HG03521 (cell line): Measurements from ENCODE around the gene SLC12A8.

Experiments
- ATAC-seq: cut with Tn5 transposase; IDR thresholded peaks from one replicate; pipeline ENCODE4 v1.9.1; 2021; ENCODE audit warnings: mild to moderate bottlenecking, moderate library complexity; ENCODE audit not compliant: unreplicated experiment

The SLC12A8 gene

DNA sequence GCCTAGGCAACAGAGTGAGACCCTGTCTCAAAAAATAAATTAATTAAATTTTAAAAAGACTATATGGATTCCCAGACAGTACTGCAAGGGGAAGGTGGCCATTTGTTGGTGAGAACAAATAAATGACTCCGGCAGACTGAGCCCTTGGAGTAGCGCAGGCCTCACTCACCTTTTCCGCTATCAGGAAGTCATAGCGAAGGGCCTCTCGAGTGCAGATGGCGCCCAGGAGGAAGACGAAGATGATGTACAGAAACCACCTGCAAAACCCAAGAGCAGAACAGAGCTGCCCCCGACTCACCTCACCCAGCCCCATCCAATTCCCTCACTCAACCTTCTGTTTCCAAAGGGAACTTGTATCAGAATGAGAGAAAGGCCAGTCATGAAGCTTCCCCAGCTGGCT, 93.9 kb downstream of the SLC12A8 start:
- ATAC-seq: no peak

DNA sequence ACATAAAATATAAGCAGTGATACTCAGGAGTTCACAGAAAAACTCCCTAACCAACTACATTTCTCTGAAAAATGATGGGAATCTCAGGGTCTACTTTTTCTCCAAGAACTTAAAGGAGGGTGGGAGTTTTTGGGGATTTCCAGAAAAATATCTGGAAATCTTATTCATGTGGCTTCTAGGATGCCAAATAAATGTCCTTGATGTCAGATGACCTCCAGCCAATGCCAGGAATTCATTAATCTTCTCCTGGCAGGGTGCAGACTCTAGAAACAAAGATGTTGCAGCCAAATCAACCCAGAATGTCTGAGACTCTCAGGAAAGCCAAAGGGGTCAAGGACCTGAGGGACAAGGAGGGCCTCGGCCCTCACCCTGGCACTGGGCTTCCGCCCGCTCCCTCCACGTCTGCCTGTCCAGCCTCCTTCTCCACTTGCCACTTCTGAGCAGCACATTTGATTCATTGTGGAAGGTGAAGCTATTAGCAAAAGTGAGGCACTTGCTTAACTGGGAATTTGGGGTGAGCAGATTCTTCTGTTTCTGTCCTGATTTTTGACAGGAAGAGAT, 94.8 kb downstream of the SLC12A8 start:
- no peak for ATAC-seq

DNA sequence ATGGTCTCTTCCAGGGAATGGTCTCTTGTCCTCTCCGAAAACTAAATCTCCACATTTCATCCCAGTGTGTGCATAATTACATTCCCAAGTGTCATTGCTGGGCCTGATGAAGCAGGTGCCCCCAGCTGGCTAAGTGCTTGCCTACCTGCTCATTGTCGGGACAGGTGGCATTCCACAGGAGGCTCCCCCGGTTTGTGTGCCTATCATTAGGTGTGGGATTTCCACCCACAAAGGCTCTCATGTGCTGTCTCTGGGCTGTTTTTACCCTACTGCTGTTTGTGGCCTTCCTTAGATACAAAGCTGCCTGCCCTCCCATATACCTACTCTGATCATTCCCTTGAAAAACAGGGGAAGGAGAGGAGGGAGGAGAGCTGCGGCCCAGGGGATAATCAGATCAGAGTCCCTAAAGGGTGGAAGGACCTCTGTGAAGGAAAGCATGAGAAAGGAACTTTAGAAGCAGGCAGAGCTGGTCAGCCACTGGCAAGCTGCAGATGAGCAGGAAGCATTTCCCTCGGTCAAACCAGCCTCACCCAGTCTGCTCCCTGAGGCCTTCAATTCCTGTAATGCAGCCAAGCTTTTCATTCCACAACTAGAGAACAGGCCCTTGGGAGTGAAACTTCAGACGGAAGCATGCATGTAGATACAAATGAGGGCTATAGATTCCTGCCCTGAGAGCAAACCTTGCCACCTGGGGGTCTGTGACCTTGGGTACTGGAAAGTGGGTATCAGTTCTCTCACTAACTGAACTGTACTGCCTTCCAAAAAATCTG, 96.1 kb downstream of the SLC12A8 start:
- ATAC-seq: no peak

DNA sequence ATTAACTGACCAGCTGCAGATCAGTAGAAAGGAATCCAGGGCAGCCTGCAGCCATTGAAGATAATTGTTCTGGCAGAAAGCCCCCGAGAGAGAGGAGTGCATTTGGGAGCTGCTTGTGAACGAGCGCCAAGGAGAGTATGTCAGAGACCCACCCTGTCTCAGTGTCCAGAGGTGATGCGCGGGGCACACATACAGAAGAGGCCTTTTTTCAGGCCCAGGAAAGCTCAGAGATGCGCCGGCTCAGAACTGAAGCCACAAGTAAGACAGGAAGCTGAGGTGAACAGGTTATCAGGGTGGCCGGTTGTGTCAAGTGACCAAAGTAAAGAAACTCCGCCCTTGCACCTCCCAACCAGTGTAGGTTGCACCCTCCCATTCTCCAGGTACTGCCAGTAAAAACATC, 96.9 kb downstream of the SLC12A8 start:
- ATAC-seq: no peak

DNA sequence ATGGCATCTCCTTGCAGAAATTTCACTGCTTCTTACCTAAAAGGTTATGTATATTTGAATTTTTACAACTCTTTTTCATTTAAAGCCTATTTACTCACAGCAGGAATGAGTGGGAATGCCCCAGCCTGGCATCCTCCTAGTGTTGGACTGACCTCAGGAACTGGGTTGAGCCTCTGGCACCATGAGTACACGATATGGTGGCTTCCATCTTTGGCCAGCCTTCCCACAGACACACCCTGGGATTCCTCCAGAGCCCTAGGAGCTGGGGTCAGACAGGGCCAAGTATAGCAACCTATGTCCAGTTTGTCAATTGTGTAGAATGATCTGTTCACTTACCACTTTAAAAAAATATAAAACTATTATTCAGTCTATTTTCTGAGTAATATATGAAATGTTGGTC, 99.6 kb downstream of the SLC12A8 start:
- ATAC-seq: no peak

DNA sequence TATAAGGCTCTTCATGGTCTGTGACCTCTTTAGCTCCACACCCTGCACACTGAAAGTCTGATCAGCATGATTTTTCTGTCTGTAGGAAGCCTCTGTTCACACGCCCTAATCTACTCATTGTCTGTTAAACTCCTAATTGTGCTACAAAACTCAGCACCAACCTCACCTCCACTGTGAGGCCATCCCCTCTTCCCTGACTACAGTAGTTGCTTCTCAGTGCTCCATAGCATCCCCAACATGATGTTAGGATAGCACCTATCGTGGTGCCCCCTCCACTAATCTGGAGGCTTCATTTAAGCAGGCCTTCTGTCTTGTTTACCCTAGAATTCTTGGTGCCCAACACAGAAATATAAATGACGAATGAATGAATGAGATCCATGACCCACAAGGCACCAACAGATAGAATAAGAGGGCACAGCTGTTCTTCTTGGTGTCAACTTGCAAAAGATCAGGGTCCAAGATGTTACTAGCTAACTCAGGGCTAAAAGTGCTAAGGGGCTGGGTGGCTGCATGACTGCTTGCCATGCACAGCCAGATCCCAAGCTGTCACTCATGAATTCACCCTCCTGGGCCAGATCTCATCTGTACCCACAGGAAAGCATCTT, 101.6 kb downstream of the SLC12A8 start:
- no peak for ATAC-seq

DNA sequence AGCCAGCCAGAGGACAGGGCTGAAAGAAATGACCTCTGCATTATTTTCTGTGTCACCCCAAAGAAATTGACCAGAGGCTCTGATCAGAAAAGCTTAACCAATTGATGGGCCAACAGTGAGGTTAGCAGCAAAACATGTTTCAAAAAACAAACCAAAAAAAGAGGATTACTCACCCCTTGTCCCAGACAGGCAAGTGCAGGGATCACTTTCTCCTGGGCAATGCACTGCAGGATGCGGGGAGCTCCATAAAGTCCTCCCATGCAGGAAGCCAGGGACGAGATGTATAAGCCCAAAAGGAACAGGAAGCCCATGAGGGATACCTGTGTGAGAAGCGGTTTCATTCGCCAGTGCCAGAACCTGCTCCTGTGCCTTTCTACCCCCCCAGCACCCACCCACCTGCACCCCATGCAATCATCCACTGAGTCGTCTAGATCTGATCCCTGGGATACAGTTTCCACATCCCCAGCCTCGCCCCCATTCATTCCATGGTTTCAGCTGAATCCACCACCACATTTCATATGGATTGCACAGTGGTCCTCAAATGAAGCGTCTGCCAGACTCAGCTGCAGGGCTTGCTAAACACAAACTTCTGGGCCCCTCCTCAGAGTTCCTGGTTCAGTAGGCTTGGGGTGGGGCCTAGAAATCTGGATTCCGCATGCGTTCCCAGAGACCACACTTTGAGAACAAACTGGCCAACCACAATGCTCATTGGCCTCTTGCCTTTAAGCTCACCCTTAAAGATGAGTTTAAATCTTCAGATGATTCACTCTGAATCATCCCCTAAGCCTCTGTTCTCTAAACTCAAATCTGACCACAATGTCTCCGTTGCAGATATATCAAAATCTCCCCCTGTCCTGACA, 102.3 kb downstream of the SLC12A8 start:
- no peak for ATAC-seq

DNA sequence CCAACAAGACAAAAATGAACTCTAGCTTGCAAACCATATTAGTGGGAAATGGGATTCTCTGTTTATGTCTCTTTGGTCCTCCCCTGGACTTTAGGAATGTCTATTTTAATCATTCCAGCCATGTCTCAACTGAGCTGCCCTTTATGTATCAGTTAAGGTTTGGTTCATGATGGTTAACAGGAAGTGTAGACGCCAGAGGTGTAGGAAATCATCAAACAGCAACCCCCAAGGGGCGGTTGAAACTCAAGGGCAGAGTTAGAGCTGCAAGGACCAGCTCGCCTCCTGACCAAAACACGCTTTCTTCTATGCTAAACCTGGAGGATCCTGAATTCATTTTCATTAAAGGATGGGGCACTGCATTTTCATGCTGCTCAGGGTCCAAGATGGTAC, 103.0 kb downstream of the SLC12A8 start:
- no peak for ATAC-seq

DNA sequence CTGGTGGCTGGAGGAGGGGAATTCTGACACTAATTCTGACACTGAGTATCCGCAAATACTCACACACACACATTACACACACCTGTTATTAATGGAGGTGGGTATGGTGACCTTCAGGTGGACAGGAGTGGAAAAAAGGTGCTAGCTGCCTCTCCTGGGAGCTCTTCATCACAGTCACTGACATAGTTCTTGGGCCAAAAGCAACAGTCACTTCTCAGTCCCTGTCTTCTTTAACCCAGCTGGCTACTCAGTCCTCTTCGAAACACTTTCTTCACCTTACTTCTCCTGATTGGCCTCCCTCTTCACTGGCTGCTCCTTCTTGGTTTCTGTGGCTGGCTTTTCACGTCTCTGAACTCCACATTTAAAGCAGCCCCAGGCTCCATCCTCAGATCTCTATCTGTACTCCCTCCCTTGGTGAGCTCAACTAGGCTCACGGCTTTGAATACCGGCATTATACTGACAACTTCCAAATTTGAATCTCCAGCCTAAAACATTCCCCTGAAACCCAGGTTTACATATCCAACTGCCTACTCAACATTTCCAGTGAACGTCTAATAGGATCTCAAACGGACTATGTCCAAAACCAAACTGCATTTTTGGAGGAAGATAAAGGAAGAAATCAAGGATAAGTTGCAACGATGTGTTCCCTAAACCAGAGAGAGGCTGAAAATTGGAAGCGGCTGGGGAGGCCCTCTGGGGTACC, 103.6 kb downstream of the SLC12A8 start:
- ATAC-seq: no peak

DNA sequence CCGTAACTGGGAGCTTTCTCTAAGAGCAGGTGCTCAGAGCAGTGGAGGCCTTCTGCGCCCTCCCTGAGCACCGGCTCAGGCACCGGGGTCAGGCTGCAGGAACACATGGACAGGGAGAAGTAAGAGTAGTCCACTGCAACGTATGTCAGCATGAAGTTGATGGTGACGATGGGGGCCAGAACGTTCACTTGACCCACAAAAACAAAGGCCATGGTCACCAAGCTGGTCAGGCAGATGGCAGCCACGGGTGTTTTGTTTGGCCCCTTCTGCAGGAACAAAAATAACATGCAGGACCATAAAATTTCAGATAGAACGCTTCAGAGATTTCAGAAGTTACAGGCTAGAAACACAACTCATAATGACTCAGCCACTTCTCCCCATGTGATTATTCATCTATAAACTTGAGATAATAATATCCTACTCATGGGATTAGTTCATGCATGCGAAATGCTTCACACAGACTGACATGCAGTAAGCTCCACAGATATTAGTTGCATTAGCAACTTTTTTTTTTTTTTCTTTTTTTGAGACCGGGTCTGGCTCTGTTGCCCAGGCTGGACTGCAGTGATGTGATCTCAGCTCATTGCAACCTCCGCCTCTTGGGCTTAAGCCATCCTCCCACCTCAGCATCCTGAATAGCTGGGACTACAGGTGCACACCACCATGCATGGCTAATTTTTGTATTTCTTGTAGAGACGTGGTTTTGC, 104.5 kb downstream of the SLC12A8 start:
- no peak for ATAC-seq

DNA sequence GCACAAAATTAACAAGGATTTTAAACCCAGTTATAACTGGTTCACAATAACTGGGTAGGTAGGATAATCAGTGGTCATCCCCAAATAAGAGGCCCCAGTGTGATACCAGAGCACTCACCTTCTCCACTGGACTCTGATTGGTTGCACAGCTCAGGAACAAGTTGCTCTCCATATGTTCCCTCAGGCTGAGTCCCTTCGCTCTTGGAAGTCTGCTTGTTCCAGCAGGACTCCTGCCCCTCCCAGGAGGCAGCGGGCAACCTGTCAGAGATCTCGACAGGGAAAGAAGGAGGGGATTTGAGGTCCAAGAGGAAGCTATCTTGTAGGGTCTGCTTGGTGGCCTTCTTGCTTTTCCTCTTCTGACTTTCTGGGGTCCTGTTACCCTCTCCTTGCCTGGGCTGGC, 105.2 kb downstream of the SLC12A8 start:
- ATAC-seq: no peak

DNA sequence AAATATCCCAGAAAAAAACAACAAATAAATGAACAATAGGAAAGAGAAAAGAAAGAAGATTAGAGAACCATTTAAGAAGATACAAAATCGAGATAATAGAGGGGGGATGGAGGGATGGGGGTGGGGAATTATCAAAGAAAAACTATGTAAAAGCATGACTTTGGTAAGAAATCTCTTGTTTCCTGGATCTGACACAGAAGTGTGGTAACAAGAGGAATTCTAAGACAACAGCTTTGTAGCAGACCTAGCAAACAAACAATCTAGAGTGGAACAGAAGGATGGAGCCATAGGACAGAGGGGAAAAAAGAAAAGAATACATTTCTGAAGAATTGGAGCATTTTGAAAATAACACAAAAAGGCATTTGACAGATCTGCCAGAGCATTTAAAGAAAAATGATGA, 107.4 kb downstream of the SLC12A8 start:
- no peak for ATAC-seq

DNA sequence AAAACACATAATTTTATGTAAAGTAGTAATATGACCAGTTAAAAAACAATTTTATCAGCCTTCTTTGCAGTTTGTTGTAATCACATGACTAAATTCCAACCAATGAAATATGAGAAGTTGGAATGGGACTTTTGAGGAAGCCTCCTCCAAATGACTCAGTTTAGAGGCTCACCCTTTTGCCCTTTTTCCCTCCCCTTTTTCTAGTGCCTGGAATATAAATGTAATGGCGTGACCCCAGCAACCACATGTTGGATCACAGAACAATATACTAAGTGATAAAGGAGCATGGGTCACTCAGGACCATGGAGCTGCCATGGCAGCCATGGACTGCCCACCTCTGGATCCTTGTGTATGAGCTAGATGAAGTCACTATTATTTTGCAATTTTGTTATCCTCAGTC, 107.9 kb downstream of the SLC12A8 start:
- ATAC-seq: no peak

DNA sequence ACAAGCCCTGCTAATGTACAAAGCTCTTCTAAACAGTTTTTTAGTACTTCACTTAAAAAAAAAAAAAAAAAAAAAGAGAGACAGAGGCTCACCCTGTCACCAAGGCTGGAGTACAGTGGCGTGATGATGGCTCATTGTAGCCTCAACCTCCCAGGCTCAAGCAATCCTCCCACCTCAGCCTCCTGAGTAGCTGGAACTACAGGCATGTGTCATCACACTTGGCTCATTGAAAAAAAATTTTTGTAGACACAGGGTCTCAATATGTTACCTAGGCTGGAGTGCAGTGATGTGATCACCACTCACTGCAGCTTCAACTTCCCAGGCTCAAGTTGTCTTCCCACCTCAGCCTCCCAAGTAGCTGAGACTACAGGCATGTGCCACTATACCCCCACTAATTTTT, 109.1 kb downstream of the SLC12A8 start:
- no peak for ATAC-seq

DNA sequence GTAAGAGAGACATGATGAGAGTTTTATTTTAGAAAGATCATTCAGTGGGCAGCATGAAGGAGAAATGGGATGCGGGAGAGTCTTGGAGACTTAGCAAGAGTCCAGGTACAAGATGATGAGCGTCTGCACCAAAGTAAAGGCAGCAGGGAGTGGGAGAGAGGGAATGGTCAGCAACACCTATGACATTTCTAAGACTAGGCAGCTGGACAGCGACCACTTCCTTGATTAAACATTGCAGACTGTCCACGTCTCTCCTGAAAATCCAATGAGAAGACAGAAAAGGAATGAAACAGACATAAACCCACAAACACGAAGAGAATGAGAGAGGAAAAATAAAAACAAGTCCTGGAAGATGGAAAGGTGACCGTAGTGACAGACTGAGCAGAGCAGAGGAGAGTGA, 110.1 kb downstream of the SLC12A8 start:
- ATAC-seq: no peak

DNA sequence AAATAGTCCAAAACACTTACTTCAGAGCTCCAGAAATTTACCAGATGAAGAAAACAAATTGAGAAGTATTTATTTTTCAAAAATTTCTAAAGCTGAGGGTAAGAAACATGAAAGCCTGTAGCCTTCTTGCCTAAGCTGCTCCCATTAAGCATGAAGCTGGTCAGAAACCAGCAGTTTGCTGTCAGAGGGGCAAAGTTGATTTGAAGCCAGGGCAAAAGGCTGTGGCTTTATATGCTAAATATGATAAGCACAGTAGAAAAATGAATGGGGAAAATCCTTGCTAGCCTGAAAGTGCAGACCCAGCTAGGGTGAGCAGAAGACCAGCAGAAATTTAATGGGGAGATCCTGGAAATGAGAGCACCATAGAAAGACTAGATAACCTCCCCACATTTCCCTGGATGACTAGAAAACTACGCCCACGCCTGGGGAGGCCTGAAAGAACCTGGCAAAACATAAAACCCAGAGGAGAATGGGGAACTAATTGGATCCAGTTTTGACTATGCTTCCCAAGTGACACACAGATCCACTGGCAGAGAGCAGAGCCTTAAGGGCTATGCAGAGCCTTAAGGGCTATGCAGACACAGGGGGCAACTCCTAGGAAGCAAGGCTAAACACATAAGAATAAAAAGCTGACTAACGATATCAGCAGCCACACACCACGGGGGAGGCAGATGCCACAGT, 113.8 kb downstream of the SLC12A8 start:
- ATAC-seq: no peak

DNA sequence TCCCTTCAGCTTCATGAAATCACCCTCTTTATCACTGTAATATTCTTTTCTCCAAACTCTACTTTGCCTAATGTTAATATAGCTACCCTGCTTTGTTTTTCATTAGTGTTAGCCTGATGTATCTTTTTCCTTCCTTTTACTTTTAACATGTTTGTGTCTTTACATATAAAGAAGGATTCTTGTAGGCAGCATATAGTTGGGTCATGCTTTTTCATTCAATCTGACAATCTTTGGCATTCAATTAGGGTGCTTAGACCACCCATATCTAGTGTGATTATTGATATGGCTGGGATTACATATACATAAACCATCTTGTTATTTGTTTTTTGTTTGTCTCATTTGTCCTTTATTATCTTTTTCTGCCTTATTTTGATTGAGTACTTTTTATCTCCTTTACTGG, 121.9 kb downstream of the SLC12A8 start:
- no peak for ATAC-seq

DNA sequence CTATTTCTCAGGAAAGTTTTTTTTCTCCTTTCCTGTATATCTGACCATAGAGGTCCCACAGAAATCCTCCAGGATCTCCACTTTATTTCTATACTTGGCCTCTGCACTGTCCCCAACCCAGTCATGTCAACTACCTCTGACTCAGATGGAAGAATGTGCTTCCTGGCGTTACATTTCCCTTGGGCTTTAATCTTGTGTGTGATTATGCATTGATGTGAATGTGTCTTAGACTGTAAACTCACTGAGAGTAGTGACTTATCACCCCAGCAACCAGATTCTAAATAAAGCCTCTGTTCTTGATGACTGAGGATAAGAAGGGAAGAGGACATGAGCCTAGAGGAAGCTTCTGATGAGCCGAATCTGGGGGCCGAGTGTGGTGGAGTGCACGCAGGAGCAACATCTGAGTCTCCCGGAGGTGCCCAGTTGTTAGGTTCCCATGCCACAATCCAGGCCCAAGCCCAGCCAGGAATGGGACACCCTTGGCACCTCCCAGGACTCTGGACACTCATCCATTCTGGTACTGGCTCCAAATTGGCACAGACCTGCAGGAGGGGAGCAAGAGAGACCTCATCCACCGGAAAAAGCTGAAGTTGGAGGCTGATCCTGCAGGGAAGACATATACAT, 124.7 kb downstream of the SLC12A8 start:
- no peak for ATAC-seq

DNA sequence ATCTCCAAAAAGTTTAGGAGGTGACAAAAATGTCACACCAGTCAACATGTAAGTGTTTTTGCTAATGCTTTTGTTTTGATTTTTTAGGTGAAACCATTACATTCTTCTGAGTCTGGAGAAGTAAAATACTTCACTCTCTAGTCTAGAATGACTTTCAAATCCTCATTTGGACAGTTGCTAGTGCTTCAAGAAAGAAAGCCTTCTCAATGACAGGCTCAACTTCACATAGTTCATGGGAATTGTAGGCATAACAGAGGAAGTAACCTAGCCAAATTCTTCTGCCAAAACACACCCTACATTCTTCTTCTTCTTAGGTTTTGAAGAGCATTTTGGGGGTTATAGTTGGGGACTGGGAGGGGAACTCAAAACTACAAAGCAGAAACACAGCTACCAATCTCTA, 127.4 kb downstream of the SLC12A8 start:
- no peak for ATAC-seq
